A549 (cell line): ENCODE measurements around the gene SDR39U1.

ENCODE experiments used
- CTCF ChIP-seq: fragments of >200 bp; sonication (Bioruptor Twin); formaldehyde crosslinking; IDR thresholded peaks from 3 replicates; pipeline ENCODE4 v1.5.1; 2016
- HDAC2 ChIP-seq: fragments of 200-600 bp; sonication (generic); IDR thresholded peaks from 2 replicates; pipeline ENCODE4 v1.6.1; 2016
- MAFK ChIP-seq: fragments of 450-650 bp; IDR thresholded peaks from 2 replicates; pipeline ENCODE4 v1.6.1; 2014; ENCODE audit not compliant: partially characterized antibody
- NR3C1 ChIP-seq: fragments of >200 bp; sonication (Bioruptor Twin); formaldehyde crosslinking; IDR thresholded peaks from 3 replicates; pipeline ENCODE4 v1.6.1; 2017
- POLR2A ChIP-seq: IDR thresholded peaks from 2 replicates; pipeline ENCODE4 v1.6.1; 2012; ENCODE audit warnings: mild to moderate bottlenecking, low read length
- RAD21 ChIP-seq, 2 experiments: fragments of >200 bp in 1 of 2; sonication (Bioruptor Twin) in 1 of 2; formaldehyde crosslinking in 1 of 2; IDR thresholded peaks in 1 of 2; conservative IDR thresholded peaks in 1 of 2; 2 replicates in 1 of 2; 3 replicates in 1 of 2; pipeline ENCODE4 v1.6.1; 2012 to 2018; ENCODE audit warnings: inconsistent platforms in 1 of 2
- ZFP36 ChIP-seq: fragments of 450-650 bp; IDR thresholded peaks from 2 replicates; pipeline ENCODE4 v1.6.1; 2014; ENCODE audit warnings: borderline replicate concordance; ENCODE audit not compliant: partially characterized antibody

GRCh38 chr14:24439257-24439656, 3.3 kb downstream of the SDR39U1 start:
- TF ChIP-seq CTCF, result no peak
- no peak for TF ChIP-seq HDAC2
- no peak for TF ChIP-seq RAD21 (conservative IDR thresholded peaks at IDR 0.05 in 1 of 2, IDR thresholded peaks at IDR 0.05 in 1 of 2)
- TF ChIP-seq NR3C1, result no peak
- no peak for TF ChIP-seq MAFK
- TF ChIP-seq ZFP36, result no peak
- TF ChIP-seq POLR2A, result no peak
